CD14-positive monocyte (primary cell): ENCODE measurements around the gene MYO7B. TPM values are rescaled to one million over a fixed set of nuclear protein-coding genes. Genes with fewer than 3 reads are reported as not detected.

Experiments
- DNase-seq, 3 donors: peaks; one replicate each; pipeline ENCODE4 v3.0.0-alpha.2; 2011 to 2022
- H2AFZ ChIP-seq: 2 replicates; pipeline ENCODE4 v1.6.0; 2012; ENCODE audit warnings: mild to moderate bottlenecking, low read depth, low read length, inconsistent platforms; ENCODE audit not compliant: insufficient read depth, poor library complexity, severe bottlenecking
- H3K27ac ChIP-seq, 2 donors: 1 replicate in 1 of 2; 2 replicates in 1 of 2; pipeline ENCODE4 v1.5.1; 2012 to 2013; ENCODE audit warnings: low read length in 2 of 2, control low read depth in 1 of 2, inconsistent platforms in 1 of 2, low read depth in 1 of 2, mild to moderate bottlenecking in 1 of 2
- H3K27me3 ChIP-seq, 2 donors: one replicate each; pipeline versions ENCODE4 v1.6.0 to v1.6.1; 2011 to 2013; ENCODE audit warnings: low read length in 2 of 2; ENCODE audit not compliant: control insufficient read depth in 2 of 2, insufficient read depth in 2 of 2
- H3K36me3 ChIP-seq, 2 donors: replicated peaks in 1 of 2; 1 replicate in 1 of 2; 2 replicates in 1 of 2; pipeline versions ENCODE4 v1.5.1 to v1.6.1; 2012 to 2013; ENCODE audit warnings: low read length in 2 of 2, control low read depth in 1 of 2, inconsistent platforms in 1 of 2, mild to moderate bottlenecking in 1 of 2; ENCODE audit not compliant: insufficient read depth in 2 of 2, control insufficient read depth in 1 of 2
- H3K4me1 ChIP-seq, 2 donors: 1 replicate in 1 of 2; 2 replicates in 1 of 2; pipeline versions ENCODE4 v1.5.1 to v1.6.1; 2012 to 2013; ENCODE audit warnings: low read length in 2 of 2, control low read depth in 1 of 2, inconsistent platforms in 1 of 2, mild to moderate bottlenecking in 1 of 2, moderate library complexity in 1 of 2; ENCODE audit not compliant: insufficient read depth in 2 of 2, control insufficient read depth in 1 of 2
- H3K4me2 ChIP-seq: replicated peaks from 2 replicates; pipeline ENCODE3; 2012; ENCODE audit warnings: low read length, moderate library complexity, mild to moderate bottlenecking; ENCODE audit not compliant: poor library complexity, severe bottlenecking; ENCODE audit errors: extremely low read depth
- H3K4me3 ChIP-seq, 3 experiments: fragments of 200-600 bp in 1 of 3; sonication (generic) in 1 of 3; replicated peaks in 1 of 3; 1 replicate in 2 of 3; 2 replicates in 1 of 3; pipeline ENCODE4 v1.5.1; 2011 to 2013; ENCODE audit warnings: low read length in 3 of 3, mild to moderate bottlenecking in 3 of 3, control low read depth in 2 of 3, low read depth in 2 of 3, inconsistent platforms in 1 of 3, moderate library complexity in 1 of 3
- H3K79me2 ChIP-seq: 2 replicates; pipeline ENCODE4 v1.6.0; 2012; ENCODE audit warnings: mild to moderate bottlenecking, control low read depth, inconsistent platforms, low read length, moderate library complexity; ENCODE audit not compliant: insufficient read depth
- H3K9ac ChIP-seq: 2 replicates; pipeline ENCODE4 v1.6.0; 2017; ENCODE audit warnings: low read length, mild to moderate bottlenecking; ENCODE audit not compliant: insufficient read depth, poor library complexity, severe bottlenecking
- H3K9me3 ChIP-seq, 2 donors: replicated peaks in 1 of 2; 1 replicate in 1 of 2; 2 replicates in 1 of 2; pipeline versions ENCODE4 v1.5.1 to v1.6.1; 2012 to 2013; ENCODE audit warnings: low read length in 2 of 2, control low read depth in 1 of 2; ENCODE audit not compliant: control insufficient read depth in 1 of 2, insufficient read depth in 1 of 2
- H4K20me1 ChIP-seq: 2 replicates; pipeline ENCODE4 v1.6.0; 2012; ENCODE audit warnings: mild to moderate bottlenecking, low read length, control low read depth, moderate library complexity; ENCODE audit not compliant: insufficient read depth
- H3K27ac Mint-ChIP-seq, 7 donors: one replicate each; pipeline ENCODE4 v1.8.0; 2020; ENCODE audit warnings: mild to moderate bottlenecking in 7 of 7, mixed read lengths in 7 of 7, moderate library complexity in 6 of 7, inconsistent platforms in 2 of 7
- H3K27me3 Mint-ChIP-seq, 3 donors: one replicate each; pipeline ENCODE4 v1.8.0; 2021 to 2022; ENCODE audit warnings: low read depth in 3 of 3, mild to moderate bottlenecking in 3 of 3, mixed read lengths in 3 of 3, moderate library complexity in 3 of 3, inconsistent platforms in 1 of 3
- H3K36me3 Mint-ChIP-seq, 2 donors: one replicate each; pipeline ENCODE4 v1.8.0; 2020; ENCODE audit warnings: mixed read lengths in 2 of 2, inconsistent platforms in 1 of 2, mild to moderate bottlenecking in 1 of 2
- H3K4me1 Mint-ChIP-seq: one replicate; pipeline ENCODE4 v1.8.0; 2020; ENCODE audit warnings: mild to moderate bottlenecking, mixed read lengths
- H3K4me3 Mint-ChIP-seq, 2 donors: one replicate each; pipeline ENCODE4 v1.8.0; 2020; ENCODE audit warnings: mild to moderate bottlenecking in 2 of 2, mixed read lengths in 2 of 2, moderate library complexity in 1 of 2
- H3K9me3 Mint-ChIP-seq, 7 donors: one replicate each; pipeline ENCODE4 v1.8.0; 2020 to 2022; ENCODE audit warnings: mixed read lengths in 7 of 7, mild to moderate bottlenecking in 6 of 7, moderate library complexity in 6 of 7, inconsistent platforms in 2 of 7
- WGBS: methylation state at CpG from one replicate; pipeline ENCODE4 v1.1.5; 2013; ENCODE audit warnings: missing lambda C conversion rate; ENCODE audit not compliant: insufficient coverage; 5-methylcytosine and 5-hydroxymethylcytosine counted together
- intact Hi-C, 2 donors: fragments of 100-400 bp; cut with micrococcal nuclease; formaldehyde crosslinking; loops; one replicate each; pipeline versions ENCODE4 v1.15.0 to v1.15.1; 2023
- polyA plus RNA-seq, 3 donors: library from polyadenylated mRNA; depleted of rRNA in 1 of 3; unstranded in 2 of 3; stranded (reverse) in 1 of 3; fragments of 300-500 nt in 2 of 3; fragments of >200 nt in 1 of 3; fragmentation: Illumina TruSeq in 2 of 3; gene quantifications; 1 replicate in 2 of 3; 2 replicates in 1 of 3; pipeline ENCODE4 v1.2.3, GENCODE V29; 2012 to 2021
- TF ChIP-seq, protein P1 (sequence below): fragments of 200-600 bp; IDR thresholded peaks from one replicate; pipeline ENCODE4 v1.8.0; 2022; ENCODE audit warnings: antibody characterized with exemption, mild to moderate bottlenecking

The MYO7B gene
- polyA plus RNA-seq, 3 donors = 7.3 to 9.8 (median 9.0) TPM

DNA sequence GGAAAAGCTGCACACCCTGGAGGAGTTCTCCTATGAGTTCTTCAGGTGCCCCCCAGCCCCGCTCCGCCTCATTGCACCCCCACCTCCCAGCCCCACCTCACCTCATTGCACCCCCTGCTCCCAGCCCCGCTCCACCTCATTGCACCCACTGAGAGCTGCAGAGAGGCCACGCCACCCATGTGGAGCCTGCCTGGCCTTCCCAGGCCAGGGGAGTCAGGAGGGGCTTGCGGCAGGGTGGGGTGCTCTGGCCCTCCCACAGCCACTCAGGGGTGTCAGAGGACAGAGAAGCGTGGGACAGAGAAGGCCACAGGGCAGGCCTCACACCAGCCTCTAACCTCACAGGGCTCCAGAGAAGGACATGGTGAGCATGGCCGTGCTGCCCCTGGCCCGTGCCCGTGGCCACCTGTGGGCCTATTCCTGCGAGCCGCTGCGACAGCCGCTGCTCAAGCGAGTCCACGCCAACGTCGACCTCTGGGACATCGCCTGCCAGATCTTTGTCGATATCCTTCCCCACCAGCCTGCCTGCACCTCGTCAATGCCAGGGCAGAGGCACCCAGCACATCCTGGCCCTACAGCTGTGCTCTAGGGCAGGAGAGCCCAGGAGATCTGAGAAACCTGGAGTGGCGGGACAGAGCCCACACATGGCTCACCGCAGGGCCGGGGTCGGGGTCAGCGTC lies 95.5 kb downstream of the MYO7B start:
- intact Hi-C loops = no loop called here
- no peak for DNase-seq
- Histone ChIP-seq H3K27me3 (no peaks in the 10 kb centered on the region), H3K4me3 (peak overlapping the region in 1 of 3 experiments; percentile 40), H3K27ac (peak overlapping the region; percentile 84 to 86), H3K4me1 (peaks cover 54 to 65% of the 10 kb centered on the region in 2 donors), H2AFZ (peak overlapping the region; percentile 61), H3K9me3 (no peaks in the 10 kb centered on the region), H4K20me1 (no peaks in the 10 kb centered on the region), H3K4me2 (peak overlapping the region; percentile 41), H3K9ac (peak overlapping the region; percentile 62), H3K79me2 (no peaks in the 10 kb centered on the region), H3K36me3 (no peaks in the 10 kb centered on the region)
- 92% methylated on average over 18 of the region's 25 CpGs for WGBS
- Mint-ChIP-seq H3K27me3 (peaks cover 0 to 5% (median 3%) of the 10 kb centered on the region in 3 donors), H3K4me1 (peaks cover 51% of the 10 kb centered on the region), H3K9me3 (no peaks in the 10 kb centered on the region), H3K4me3 (peak overlapping the region; percentile 24 to 67), H3K36me3 (peaks cover 0 to 6% of the 10 kb centered on the region in 2 donors), H3K27ac (peak overlapping the region; percentile 79 to 94 (median 92))
- TF ChIP-seq, protein P1, sequence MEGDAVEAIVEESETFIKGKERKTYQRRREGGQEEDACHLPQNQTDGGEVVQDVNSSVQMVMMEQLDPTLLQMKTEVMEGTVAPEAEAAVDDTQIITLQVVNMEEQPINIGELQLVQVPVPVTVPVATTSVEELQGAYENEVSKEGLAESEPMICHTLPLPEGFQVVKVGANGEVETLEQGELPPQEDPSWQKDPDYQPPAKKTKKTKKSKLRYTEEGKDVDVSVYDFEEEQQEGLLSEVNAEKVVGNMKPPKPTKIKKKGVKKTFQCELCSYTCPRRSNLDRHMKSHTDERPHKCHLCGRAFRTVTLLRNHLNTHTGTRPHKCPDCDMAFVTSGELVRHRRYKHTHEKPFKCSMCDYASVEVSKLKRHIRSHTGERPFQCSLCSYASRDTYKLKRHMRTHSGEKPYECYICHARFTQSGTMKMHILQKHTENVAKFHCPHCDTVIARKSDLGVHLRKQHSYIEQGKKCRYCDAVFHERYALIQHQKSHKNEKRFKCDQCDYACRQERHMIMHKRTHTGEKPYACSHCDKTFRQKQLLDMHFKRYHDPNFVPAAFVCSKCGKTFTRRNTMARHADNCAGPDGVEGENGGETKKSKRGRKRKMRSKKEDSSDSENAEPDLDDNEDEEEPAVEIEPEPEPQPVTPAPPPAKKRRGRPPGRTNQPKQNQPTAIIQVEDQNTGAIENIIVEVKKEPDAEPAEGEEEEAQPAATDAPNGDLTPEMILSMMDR = no peak

DNA sequence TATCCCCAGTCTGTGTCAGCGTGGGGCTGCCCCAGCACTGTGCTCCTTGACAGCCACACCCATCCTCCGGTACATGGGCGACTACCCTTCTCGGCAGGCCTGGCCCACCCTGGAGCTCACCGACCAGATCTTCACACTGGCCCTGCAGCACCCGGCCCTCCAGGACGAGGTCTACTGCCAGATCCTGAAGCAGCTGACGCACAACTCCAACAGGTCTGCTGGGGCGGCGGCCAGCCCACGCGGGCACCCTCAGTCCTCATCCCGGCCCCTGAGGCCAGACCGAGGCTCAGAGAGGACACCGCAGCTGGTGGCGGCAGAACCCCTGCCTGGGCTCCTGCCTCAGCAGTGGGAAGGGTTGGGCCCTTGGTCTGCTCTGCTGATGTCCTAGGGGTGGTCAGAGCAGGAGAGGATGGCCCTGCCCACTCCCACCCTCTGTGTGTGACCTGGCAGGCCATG lies 96.1 kb downstream of the MYO7B start:
- TF ChIP-seq, protein P1 = no peak
- Histone ChIP-seq H2AFZ (no peak overlapping the region), H3K27me3 (no peaks in the 10 kb centered on the region), H3K4me3 (no peak overlapping the region), H3K27ac (peak overlapping the region; percentile 84 to 86), H3K36me3 (no peaks in the 10 kb centered on the region), H3K79me2 (no peaks in the 10 kb centered on the region), H3K9me3 (no peaks in the 10 kb centered on the region), H3K4me2 (no peak overlapping the region), H3K9ac (peak overlapping the region; percentile 62), H4K20me1 (no peaks in the 10 kb centered on the region), H3K4me1 (peaks cover 56 to 71% of the 10 kb centered on the region in 2 donors)
- no peak overlapping the region for H3K4me3 Mint-ChIP-seq
- intact Hi-C loops = no loop called here
- peaks cover 55% of the 10 kb centered on the region for H3K4me1 Mint-ChIP-seq
- peaks cover 0 to 10% of the 10 kb centered on the region in 2 donors for H3K36me3 Mint-ChIP-seq
- peaks cover 0 to 5% (median 3%) of the 10 kb centered on the region in 3 donors for H3K27me3 Mint-ChIP-seq
- 95% methylated on average over 16 of the region's 16 CpGs for WGBS
- peak overlapping the region in 6 of 7 donors; percentile 79 to 93 (median 91) for H3K27ac Mint-ChIP-seq
- no peaks in the 10 kb centered on the region for H3K9me3 Mint-ChIP-seq
- no peak for DNase-seq
